Lung (tissue), 12 donors: Measurements from ENCODE around the gene RALGDS. TPM values are rescaled to one million over a fixed set of nuclear protein-coding genes. Genes with fewer than 3 reads are reported as not detected.

Source experiments
- ATAC-seq: fragments of 200-7000 bp; cut with Tn5 transposase; one replicate; pipeline ENCODE4 v1.9.1; 2020; ENCODE audit warnings: moderate number of reproducible peaks; ENCODE audit not compliant: insufficient read depth, low FRiP score
- DNase-seq, 3 donors: peaks; one replicate each; pipeline ENCODE4 v3.0.0-alpha.2; 2013 to 2017
- H3K27ac ChIP-seq, 2 donors: one replicate each; pipeline ENCODE4 v1.5.1; 2013; ENCODE audit warnings: mild to moderate bottlenecking in 2 of 2, moderate library complexity in 2 of 2, control low read depth in 1 of 2, inconsistent platforms in 1 of 2, low read depth in 1 of 2, low read length in 1 of 2
- H3K27me3 ChIP-seq, 3 donors: one replicate each; pipeline ENCODE4 v1.5.1; 2013; ENCODE audit warnings: low read length in 2 of 3; ENCODE audit not compliant: control insufficient read depth in 3 of 3, insufficient read depth in 3 of 3
- H3K36me3 ChIP-seq, 4 donors: one replicate each; pipeline ENCODE4 v1.5.1; 2013; ENCODE audit warnings: low read length in 4 of 4, mild to moderate bottlenecking in 1 of 4, moderate library complexity in 1 of 4; ENCODE audit not compliant: control insufficient read depth in 4 of 4, insufficient read depth in 4 of 4
- H3K4me1 ChIP-seq, 5 donors: one replicate each; pipeline ENCODE4 v1.5.1; 2013; ENCODE audit warnings: low read length in 5 of 5, mild to moderate bottlenecking in 2 of 5, moderate library complexity in 1 of 5; ENCODE audit not compliant: control insufficient read depth in 5 of 5, insufficient read depth in 5 of 5
- H3K4me3 ChIP-seq: one replicate; pipeline ENCODE4 v1.5.1; 2013; ENCODE audit warnings: mild to moderate bottlenecking, control low read depth, moderate library complexity
- H3K9ac ChIP-seq, 2 donors: one replicate each; pipeline ENCODE4 v1.5.1; 2013; ENCODE audit warnings: low read length in 2 of 2, control low read depth in 1 of 2; ENCODE audit not compliant: insufficient read depth in 1 of 2
- H3K9me3 ChIP-seq, 4 donors: one replicate each; pipeline ENCODE4 v1.5.1; 2013; ENCODE audit warnings: low read length in 3 of 4, mild to moderate bottlenecking in 1 of 4, moderate library complexity in 1 of 4; ENCODE audit not compliant: control insufficient read depth in 4 of 4, insufficient read depth in 3 of 4
- WGBS, 2 donors: extraction: QIAGEN DNeasy Blood & Tissue Kit; methylation state at CpG; one replicate each; pipeline ENCODE4 v1.1.7; 2013; 5-methylcytosine and 5-hydroxymethylcytosine counted together
- polyA plus RNA-seq, 2 donors: library from polyadenylated mRNA; stranded (reverse); fragments of 200-250 nt; gene quantifications; one replicate each; pipeline ENCODE4 v1.2.1, GENCODE V29; 2013
- total RNA-seq, 2 donors: library from RNA; depleted of rRNA in 1 of 2; stranded (reverse); fragments of >200 nt in 1 of 2; gene quantifications; one replicate each; pipeline ENCODE4 v1.2.1, GENCODE V29; 2014 to 2021
- TF ChIP-seq, protein P1 (sequence below): IDR thresholded peaks from 2 replicates; pipeline ENCODE4 v1.5.1; 2012; ENCODE audit warnings: mild to moderate bottlenecking; ENCODE audit errors: control extremely low read depth, extremely low read depth
- donor health status: control.
- donor health status: control.
- donor health status: Bipolar disorder and iron deficiency.
- donor health status: healthy.
- donor health status: DM: yes; HTN: yes; CAD: no.

Gene RALGDS
- total and polyA plus RNA-seq, 4 donors: 49.5 to 145 (median 60.9) TPM

DNA sequence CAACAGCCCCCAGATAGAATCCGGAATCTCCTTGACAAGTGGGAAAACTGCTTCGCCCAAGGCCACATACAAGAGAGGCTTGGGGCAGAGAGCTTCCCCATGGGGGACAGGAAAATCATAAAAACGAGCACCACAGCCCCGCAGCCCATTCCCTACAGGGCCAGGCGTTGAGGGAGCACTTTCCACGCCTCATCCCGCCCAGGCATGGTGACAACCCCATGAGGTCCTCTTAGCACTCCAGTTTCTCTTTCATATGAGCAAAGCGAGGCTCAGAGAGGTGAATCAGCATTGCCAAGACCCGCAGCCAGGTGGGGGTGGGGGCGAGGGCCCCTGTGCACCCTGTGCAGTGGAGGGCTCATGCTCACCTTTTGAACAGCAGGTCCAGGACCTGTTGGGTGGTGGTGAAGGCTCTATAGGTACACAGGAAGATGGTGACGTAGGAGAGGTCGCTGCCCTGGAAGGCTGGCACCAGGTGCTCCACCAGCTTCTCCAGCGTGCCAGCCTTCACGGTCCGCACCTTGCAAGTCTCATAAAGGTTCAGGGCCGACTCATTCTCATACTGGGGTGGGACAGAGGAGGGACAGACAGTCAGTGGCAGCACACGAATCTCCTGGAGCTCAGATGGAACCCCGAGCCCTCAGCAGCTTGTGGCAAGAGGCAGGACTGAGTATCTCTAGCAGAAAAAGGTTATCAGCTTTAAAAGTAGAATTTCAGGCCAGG lies 10.9 kb downstream of the RALGDS start:
- Histone ChIP-seq H3K27me3 (no peaks in the 10 kb centered on the region), H3K4me3 (no peak overlapping the region), H3K36me3 (peaks cover 13 to 50% (median 16%) of the 10 kb centered on the region in 4 donors), H3K4me1 (peaks cover 5 to 29% (median 15%) of the 10 kb centered on the region in 5 donors), H3K9me3 (no peaks in the 10 kb centered on the region), H3K27ac (no peak overlapping the region), H3K9ac (no peak overlapping the region)
- DNase-seq (no peak), ATAC-seq (no peak)
- WGBS, 2 donors: 94 to 96% methylated on average over 18 of the region's 18 CpGs
- TF ChIP-seq, protein P1, sequence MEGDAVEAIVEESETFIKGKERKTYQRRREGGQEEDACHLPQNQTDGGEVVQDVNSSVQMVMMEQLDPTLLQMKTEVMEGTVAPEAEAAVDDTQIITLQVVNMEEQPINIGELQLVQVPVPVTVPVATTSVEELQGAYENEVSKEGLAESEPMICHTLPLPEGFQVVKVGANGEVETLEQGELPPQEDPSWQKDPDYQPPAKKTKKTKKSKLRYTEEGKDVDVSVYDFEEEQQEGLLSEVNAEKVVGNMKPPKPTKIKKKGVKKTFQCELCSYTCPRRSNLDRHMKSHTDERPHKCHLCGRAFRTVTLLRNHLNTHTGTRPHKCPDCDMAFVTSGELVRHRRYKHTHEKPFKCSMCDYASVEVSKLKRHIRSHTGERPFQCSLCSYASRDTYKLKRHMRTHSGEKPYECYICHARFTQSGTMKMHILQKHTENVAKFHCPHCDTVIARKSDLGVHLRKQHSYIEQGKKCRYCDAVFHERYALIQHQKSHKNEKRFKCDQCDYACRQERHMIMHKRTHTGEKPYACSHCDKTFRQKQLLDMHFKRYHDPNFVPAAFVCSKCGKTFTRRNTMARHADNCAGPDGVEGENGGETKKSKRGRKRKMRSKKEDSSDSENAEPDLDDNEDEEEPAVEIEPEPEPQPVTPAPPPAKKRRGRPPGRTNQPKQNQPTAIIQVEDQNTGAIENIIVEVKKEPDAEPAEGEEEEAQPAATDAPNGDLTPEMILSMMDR: no peak

DNA sequence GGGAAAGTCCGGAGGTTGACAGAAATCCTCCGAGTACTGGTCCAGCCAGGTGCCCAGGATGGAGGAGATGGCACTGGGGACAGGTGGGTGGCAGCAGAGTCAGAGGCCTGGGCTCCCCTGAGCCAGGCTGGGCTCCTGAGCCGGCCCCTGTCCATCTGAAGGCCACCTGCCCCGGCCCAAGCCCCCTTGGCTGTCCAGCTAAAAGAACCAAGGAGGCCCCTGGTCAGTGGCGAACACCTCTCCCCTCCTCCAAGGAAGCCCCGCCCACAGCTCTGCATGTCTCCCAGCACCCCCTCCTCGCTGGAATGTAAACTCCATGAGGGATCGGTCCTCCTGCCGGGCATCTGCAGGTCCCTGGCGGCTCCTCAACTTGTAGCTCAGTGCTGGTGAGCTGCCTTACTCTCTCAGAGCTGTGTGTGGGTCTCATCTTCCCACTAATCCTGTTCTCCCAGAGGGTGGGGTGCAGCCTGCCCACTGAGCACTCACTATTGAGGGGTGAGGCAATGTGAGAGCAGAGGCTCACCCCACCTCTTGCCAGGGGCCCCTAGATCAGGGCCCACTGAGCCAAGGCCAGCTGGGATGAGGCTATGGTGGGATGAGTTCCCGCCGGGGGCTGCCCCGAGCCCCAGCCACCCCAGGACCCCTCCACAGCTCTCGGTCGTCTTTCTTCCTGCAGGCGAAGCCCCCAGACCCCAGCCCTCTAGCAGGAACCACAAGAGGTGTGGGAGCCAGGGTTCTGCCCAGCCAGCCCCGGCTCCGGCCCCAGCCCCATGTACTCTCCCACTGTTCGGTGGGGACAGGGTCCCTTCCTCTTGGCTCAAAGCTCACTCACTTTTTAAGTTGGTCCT lies 12.0 kb downstream of the RALGDS start:
- Histone ChIP-seq H3K4me1 (peaks cover under 1 to 19% (median 7%) of the 10 kb centered on the region in 5 donors), H3K9ac (no peak overlapping the region), H3K27me3 (no peaks in the 10 kb centered on the region), H3K4me3 (no peak overlapping the region), H3K27ac (no peak overlapping the region), H3K9me3 (no peaks in the 10 kb centered on the region), H3K36me3 (peaks cover 16 to 57% (median 16%) of the 10 kb centered on the region in 4 donors)
- DNase-seq (no peak), ATAC-seq (no peak)
- TF ChIP-seq, protein P1: no peak
- 94 to 95% methylated on average over 19 of the region's 19 CpGs for WGBS, 2 donors

GRCh38 chr9:133107961-133108793 lies 12.9 kb downstream of the RALGDS start:
- ATAC-seq: no peak
- H3K9ac ChIP-seq: no peak overlapping the region
- TF ChIP-seq, protein P1: no peak
- H3K36me3 ChIP-seq: peaks cover 16 to 65% (median 16%) of the 10 kb centered on the region in 4 donors
- no peak overlapping the region for H3K4me3 ChIP-seq
- WGBS, 2 donors: 95 to 96% methylated on average over 18 of the region's 18 CpGs
- H3K27ac ChIP-seq: no peak overlapping the region
- peaks cover 0 to 11% (median 0%) of the 10 kb centered on the region in 5 donors for H3K4me1 ChIP-seq
- no peaks in the 10 kb centered on the region for H3K27me3 ChIP-seq
- DNase-seq: no peak
- H3K9me3 ChIP-seq: no peaks in the 10 kb centered on the region
